HG02885 (cell line): ENCODE data around the gene PROC.

Experiments
- ATAC-seq: cut with Tn5 transposase; IDR thresholded peaks from one replicate; pipeline ENCODE4 v1.9.1; 2021; ENCODE audit warnings: mild to moderate bottlenecking; ENCODE audit not compliant: unreplicated experiment, poor library complexity

Gene PROC

DNA sequence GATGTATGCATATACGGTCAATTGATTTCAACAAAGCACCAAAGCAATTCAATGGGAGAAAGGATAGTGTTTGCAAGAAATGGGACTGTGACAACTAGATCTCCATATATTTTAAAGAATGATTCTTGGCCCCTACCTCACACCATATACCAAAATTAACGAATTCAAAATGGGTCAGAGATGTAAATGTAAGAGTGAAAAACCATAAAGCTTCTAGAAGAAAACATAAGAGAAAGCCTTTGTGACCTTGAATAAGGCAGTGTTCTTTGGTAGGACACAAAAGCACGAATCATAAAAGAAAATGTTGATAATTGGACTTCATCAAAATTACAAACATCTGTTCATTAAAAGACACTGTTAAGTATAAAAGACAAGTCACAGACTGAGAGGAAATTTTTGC lies 5.0 kb upstream of the PROC start:
- no peak for ATAC-seq

DNA sequence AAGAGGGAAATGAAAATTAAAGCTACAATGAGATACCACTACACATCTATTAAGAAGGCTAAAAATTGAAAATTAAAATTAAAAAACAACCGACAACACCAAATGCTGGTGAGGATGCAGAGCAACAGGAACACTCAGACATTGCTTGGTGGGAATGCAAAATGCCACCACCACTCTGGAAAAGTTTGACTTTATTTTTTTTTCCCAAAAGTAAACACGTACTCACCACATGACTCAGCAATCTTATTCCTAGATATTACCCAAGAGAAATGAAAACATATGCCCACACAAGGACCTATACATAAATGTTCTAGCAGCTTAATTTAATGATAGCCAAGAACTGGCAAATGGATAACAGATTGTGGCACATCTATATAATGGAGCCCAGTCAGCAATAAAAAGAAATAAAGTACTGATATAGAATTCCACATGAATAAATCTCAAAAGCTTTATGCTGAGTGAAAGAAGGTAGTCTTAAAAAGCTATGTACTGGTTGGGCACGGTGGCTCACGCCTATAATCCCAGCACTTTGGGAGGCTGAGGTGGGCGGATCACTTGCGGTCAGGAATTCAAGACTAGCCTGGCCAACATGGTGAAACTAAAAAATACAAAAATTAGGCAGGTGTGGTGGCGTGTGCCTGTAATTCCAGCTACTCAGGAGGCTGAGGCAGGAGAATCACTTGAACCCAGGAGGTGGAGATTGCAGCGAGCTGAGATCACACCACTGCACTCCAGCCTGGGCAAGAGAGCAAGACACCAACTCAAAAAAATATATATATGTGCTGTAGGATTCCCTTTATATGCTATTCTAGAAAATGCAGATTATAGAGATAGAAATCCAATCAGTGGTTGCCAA lies 4.2 kb upstream of the PROC start:
- no peak for ATAC-seq

DNA sequence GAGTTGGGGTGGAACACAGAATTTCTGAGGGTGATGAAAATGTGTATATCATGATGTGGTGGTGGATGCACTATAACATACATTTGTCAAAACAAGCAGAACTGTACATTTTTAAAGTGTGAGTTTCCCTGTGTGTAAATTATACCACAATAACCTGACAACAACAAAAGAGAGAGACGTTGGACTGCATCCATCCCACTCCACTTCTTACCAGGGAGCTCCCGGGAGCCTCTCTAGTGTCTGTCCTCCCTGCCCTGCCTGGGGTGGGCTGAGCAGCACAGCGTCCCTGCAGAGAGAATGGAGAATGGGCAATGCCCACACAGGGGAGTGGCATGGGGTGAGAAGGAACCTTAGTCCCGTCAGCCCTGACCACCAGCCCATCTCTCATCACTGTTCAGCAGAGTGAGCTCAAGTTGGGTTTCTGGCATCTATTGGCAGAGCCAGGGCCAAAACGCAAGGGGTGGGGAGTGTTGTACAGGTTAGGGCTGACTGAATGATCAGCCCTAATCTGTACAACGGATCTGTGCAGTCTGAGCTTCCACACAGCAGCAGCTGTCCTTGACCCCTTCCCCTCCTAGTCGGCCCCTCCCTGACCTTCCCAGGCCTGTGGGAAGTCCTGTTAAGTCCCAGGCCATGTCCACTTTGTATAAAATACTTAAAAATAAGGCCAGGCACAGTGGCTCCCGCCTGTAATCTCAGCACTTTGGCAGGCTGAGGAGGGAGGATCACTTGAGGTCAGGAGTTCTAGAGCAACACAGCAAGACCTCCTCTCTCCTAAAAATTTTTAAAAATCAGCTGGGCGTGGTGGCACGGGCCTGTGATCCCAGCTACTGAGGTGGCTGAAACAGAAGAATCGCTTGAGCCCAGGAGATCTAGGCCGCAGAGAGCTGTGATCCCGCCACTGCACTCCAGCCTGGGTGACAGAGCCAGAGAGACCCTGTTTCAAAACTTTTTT lies 3.3 kb upstream of the PROC start:
- no peak for ATAC-seq

DNA sequence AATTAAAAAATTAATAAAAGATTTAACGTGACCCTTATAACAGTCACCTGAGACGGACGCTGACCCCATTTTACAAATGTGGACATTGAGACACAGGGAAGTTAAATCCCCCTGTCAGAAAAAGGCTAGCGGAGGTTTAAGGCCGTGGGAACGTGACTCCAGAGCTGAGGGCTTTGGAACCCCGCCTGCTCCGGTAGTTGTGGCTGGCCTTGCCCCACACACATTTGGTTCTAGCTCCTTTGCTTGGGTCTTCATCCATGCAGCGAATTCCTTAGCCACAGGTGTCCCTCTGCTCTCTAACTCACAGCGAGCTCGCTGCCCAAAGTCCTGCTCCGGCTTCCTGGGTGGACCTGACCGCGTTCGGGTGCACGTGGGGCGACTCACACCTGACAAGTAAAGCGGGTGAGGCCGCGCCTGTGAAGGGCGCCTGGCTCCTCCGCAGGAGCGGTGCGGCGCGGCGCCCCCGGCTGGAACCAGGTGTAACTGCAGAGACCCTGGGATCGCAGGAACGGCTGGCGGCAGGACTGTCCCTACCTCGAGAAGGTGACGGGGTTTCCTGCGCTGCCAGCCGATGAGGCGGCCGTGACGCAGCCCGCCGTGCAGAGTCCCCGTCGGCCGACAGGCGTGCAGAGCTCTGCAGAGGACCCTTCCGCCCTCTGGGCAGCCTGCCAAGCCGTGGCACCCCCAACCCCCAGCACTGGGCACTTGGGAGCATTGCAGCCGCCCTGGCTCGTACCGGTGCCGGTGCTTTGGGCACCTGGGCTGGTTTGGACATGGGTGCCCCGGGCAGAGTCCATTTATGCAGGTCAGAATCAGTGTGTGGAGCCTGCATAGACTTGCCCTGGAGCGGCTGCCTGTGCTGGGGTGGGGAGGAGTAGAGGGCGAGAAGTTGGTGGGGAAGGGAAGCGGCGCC lies 2.4 kb upstream of the PROC start:
- peak; percentile 80 for ATAC-seq

- ATAC-seq, result peak; percentile 3
These were observed 1.7 kb upstream of the PROC start for GRCh38 chr2:127416506-127417001.

DNA sequence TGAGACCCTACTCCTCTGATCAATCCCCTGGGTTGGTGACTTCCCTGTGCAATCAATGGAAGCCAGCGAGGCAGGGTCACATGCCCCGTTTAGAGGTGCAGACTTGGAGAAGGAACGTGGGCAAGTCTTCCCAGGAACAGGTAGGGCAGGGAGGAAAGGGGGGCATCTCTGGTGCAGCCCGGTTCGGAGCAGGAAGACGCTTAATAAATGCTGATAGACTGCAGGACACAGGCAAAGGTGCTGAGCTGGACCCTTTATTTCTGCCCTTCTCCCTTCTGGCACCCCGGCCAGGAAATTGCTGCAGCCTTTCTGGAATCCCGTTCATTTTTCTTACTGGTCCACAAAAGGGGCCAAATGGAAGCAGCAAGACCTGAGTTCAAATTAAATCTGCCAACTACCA lies 821 bp upstream of the PROC start:
- no peak for ATAC-seq

DNA sequence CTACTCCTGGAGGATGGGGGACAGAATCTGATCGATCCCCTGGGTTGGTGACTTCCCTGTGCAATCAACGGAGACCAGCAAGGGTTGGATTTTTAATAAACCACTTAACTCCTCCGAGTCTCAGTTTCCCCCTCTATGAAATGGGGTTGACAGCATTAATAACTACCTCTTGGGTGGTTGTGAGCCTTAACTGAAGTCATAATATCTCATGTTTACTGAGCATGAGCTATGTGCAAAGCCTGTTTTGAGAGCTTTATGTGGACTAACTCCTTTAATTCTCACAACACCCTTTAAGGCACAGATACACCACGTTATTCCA lies 844 bp downstream of the PROC start:
- ATAC-seq, result no peak

GRCh38 chr2:127419448-127420038 lies 1.3 kb downstream of the PROC start:
- ATAC-seq, result no peak

DNA sequence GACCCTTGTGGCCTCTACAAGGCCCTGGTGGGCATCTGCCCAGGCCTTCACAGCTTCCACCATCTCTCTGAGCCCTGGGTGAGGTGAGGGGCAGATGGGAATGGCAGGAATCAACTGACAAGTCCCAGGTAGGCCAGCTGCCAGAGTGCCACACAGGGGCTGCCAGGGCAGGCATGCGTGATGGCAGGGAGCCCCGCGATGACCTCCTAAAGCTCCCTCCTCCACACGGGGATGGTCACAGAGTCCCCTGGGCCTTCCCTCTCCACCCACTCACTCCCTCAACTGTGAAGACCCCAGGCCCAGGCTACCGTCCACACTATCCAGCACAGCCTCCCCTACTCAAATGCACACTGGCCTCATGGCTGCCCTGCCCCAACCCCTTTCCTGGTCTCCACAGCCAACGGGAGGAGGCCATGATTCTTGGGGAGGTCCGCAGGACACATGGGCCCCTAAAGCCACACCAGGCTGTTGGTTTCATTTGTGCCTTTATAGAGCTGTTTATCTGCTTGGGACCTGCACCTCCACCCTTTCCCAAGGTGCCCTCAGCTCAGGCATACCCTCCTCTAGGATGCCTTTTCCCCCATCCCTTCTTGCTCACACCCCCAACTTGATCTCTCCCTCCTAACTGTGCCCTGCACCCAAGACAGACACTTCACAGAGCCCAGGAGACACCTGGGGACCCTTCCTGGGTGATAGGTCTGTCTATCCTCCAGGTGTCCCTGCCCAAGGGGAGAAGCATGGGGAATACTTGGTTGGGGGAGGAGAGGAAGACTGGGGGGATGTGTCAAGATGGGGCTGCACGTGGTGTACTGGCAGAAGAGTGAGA lies 2.0 kb downstream of the PROC start:
- ATAC-seq, result no peak

- ATAC-seq, result no peak
These were observed 3.0 kb downstream of the PROC start for GRCh38 chr2:127421116-127421800.

DNA sequence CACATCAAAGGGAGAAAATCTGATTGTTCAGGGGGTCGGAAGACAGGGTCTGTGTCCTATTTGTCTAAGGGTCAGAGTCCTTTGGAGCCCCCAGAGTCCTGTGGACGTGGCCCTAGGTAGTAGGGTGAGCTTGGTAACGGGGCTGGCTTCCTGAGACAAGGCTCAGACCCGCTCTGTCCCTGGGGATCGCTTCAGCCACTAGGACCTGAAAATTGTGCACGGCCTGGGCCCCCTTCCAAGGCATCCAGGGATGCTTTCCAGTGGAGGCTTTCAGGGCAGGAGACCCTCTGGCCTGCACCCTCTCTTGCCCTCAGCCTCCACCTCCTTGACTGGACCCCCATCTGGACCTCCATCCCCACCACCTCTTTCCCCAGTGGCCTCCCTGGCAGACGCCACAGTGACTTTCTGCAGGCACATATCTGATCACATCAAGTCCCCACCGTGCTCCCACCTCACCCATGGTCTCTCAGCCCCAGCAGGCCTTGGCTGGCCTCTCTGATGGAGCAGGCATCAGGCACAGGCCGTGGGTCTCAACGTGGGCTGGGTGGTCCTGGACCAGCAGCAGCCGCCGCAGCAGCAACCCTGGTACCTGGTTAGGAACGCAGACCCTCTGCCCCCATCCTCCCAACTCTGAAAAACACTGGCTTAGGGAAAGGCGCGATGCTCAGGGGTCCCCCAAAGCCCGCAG lies 3.8 kb downstream of the PROC start:
- ATAC-seq, result no peak

DNA sequence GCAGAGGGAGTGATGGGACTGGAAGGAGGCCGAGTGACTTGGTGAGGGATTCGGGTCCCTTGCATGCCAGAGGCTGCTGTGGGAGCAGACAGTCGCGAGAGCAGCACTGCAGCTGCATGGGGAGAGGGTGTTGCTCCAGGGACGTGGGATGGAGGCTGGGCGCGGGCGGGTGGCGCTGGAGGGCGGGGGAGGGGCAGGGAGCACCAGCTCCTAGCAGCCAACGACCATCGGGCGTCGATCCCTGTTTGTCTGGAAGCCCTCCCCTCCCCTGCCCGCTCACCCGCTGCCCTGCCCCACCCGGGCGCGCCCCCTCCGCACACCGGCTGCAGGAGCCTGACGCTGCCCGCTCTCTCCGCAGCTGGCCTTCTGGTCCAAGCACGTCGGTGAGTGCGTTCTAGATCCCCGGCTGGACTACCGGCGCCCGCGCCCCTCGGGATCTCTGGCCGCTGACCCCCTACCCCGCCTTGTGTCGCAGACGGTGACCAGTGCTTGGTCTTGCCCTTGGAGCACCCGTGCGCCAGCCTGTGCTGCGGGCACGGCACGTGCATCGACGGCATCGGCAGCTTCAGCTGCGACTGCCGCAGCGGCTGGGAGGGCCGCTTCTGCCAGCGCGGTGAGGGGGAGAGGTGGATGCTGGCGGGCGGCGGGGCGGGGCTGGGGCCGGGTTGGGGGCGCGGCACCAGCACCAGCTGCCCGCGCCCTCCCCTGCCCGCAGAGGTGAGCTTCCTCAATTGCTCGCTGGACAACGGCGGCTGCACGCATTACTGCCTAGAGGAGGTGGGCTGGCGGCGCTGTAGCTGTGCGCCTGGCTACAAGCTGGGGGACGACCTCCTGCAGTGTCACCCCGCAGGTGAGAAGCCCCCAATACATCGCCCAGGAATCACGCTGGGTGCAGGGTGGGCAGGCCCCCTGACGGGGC lies 4.6 kb downstream of the PROC start:
- no peak for ATAC-seq

DNA sequence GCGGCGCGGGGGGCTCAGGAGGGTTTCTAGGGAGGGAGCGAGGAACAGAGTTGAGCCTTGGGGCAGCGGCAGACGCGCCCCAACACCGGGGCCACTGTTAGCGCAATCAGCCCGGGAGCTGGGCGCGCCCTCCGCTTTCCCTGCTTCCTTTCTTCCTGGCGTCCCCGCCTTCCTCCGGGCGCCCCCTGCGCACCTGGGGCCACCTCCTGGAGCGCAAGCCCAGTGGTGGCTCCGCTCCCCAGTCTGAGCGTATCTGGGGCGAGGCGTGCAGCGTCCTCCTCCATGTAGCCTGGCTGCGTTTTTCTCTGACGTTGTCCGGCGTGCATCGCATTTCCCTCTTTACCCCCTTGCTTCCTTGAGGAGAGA lies 5.2 kb downstream of the PROC start:
- ATAC-seq, result no peak

DNA sequence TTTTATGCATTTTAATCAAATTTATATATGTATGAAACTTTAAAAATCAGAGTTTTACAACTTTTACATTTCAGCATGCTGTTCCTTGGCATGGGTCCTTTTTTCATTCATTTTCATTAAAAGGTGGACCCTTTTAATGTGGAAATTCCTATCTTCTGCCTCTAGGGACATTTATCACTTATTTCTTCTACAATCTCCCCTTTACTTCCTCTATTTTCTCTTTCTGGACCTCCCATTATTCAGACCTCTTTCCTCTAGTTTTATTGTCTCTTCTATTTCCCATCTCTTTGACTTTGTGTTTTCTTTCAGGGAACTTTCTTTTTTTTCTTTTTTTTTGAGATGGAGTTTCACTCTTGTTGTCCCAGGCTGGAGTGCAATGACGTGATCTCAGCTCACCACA lies 5.7 kb downstream of the PROC start:
- no peak for ATAC-seq

- no peak for ATAC-seq
These were observed 6.6 kb downstream of the PROC start for GRCh38 chr2:127424598-127425520.
